ENCODE data around the gene POC1A. TPM values are rescaled to one million over a fixed set of nuclear protein-coding genes. Genes with fewer than 3 reads are reported as not detected.

POC1A gene
- polyA plus RNA-seq, 1 donor (not counting 4 experiments of a cell fraction or from before 2014, with no cell fraction given) = 11.5 TPM

- no peak overlapping the region for H3K9ac ChIP-seq (ENCODE audit: control insufficient read depth, extremely low read depth, insufficient read depth, low read length)
- no peak for DNase-seq (ENCODE audit: low read depth, low spot score)
These were observed 125.7 kb downstream of the POC1A start for GRCh38 chr3:52028572-52028971.

DNA sequence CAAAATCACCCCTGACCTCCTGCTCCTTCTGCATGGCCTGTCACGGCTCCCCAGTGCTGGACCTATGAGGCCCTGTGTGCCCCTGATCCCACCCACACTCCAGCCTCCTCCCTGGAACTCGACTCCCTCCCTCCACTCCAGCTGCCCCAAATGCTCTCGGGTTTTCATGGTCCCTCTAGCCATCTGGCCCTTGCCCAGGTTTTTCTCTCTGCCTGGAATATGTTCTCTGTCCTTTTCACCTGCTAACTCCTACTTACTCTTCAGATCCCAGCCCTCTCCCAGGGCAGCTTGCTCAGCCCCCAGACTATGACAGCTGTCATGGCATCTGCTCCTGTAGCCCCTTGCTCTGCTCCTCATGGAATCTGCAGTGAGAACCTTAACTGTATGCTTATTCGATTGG lies 128.2 kb downstream of the POC1A start:
- Histone ChIP-seq H3K36me3 (ENCODE audit: control insufficient read depth in 2 of 2, extremely low read depth in 1 of 2, insufficient read depth in 2 of 2, low read length in 2 of 2) (no peaks in the 10 kb centered on the region), H4K20me1 (ENCODE audit: control insufficient read depth, extremely low read depth, insufficient read depth, low read length) (no peaks in the 10 kb centered on the region), H3K9me3 (ENCODE audit: control insufficient read depth, low read depth, low read length) (no peaks in the 10 kb centered on the region), H3K9me1 (ENCODE audit: control insufficient read depth, extremely low read depth, insufficient read depth, low read length) (no peaks in the 10 kb centered on the region), H3K27me3 (ENCODE audit: control insufficient read depth, extremely low read depth, insufficient read depth, low read length) (no peaks in the 10 kb centered on the region), H3K27ac (ENCODE audit: control insufficient read depth, insufficient read depth, low read length) (no peak overlapping the region), H3K4me1 (ENCODE audit: control insufficient read depth, extremely low read depth, insufficient read depth, low read length) (peaks cover 22% of the 10 kb centered on the region), H2AFZ (ENCODE audit: control insufficient read depth, low read length) (no peak overlapping the region), H3K9ac (ENCODE audit: control insufficient read depth, extremely low read depth, insufficient read depth, low read length) (no peak overlapping the region), H3K79me2 (ENCODE audit: control insufficient read depth, insufficient read depth, low read length) (no peaks in the 10 kb centered on the region), H3K4me2 (ENCODE audit: control insufficient read depth, extremely low read depth, insufficient read depth, low read depth, low read length) (no peak overlapping the region), H3K4me3 (ENCODE audit: control insufficient read depth in 2 of 3, extremely low read depth in 1 of 3, insufficient read depth in 2 of 3, low read depth in 1 of 3, low read length in 3 of 3) (no peak overlapping the region)
- dilution Hi-C loops (cut with MboI; ENCODE audit: extremely low pct_ligation_motif_present, low sequenced_read_pairs) = no loop called here
- DNase-seq (ENCODE audit: low read depth, low spot score) (no peak), FAIRE-seq (no peak)
- no peak for TF ChIP-seq EZH2 (IDR thresholded peaks at IDR 0.05; ENCODE audit: low read length)
- TF ChIP-seq, protein P1, sequence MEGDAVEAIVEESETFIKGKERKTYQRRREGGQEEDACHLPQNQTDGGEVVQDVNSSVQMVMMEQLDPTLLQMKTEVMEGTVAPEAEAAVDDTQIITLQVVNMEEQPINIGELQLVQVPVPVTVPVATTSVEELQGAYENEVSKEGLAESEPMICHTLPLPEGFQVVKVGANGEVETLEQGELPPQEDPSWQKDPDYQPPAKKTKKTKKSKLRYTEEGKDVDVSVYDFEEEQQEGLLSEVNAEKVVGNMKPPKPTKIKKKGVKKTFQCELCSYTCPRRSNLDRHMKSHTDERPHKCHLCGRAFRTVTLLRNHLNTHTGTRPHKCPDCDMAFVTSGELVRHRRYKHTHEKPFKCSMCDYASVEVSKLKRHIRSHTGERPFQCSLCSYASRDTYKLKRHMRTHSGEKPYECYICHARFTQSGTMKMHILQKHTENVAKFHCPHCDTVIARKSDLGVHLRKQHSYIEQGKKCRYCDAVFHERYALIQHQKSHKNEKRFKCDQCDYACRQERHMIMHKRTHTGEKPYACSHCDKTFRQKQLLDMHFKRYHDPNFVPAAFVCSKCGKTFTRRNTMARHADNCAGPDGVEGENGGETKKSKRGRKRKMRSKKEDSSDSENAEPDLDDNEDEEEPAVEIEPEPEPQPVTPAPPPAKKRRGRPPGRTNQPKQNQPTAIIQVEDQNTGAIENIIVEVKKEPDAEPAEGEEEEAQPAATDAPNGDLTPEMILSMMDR (optimal IDR thresholded peaks at IDR 0.05 in 1 of 3, IDR thresholded peaks at IDR 0.05 in 1 of 3, conservative IDR thresholded peaks at IDR 0.05 in 1 of 3; ENCODE audit: extremely low read depth in 1 of 3, insufficient read depth in 2 of 3, low read length in 3 of 3) = no peak

More at GRCh38 chr3:52028572-52028971, 125.7 kb downstream of the POC1A start:
- dilution Hi-C loops (cut with MboI; ENCODE audit: extremely low pct_ligation_motif_present, low sequenced_read_pairs) = no loop called here
- no peaks in the 10 kb centered on the region for H3K36me3 ChIP-seq (ENCODE audit: control insufficient read depth in 2 of 2, extremely low read depth in 1 of 2, insufficient read depth in 2 of 2, low read length in 2 of 2)
- no peak overlapping the region for H2AFZ ChIP-seq (ENCODE audit: control insufficient read depth, low read length)
- no peaks in the 10 kb centered on the region for H4K20me1 ChIP-seq (ENCODE audit: control insufficient read depth, extremely low read depth, insufficient read depth, low read length)
- no peaks in the 10 kb centered on the region for H3K9me1 ChIP-seq (ENCODE audit: control insufficient read depth, extremely low read depth, insufficient read depth, low read length)
- H3K4me1 ChIP-seq (ENCODE audit: control insufficient read depth, extremely low read depth, insufficient read depth, low read length) = peaks cover 26% of the 10 kb centered on the region
- no peak overlapping the region for H3K27ac ChIP-seq (ENCODE audit: control insufficient read depth, insufficient read depth, low read length)
- no peak for TF ChIP-seq EZH2 (IDR thresholded peaks at IDR 0.05; ENCODE audit: low read length)
- TF ChIP-seq, protein P1 (optimal IDR thresholded peaks at IDR 0.05 in 1 of 3, IDR thresholded peaks at IDR 0.05 in 1 of 3, conservative IDR thresholded peaks at IDR 0.05 in 1 of 3; ENCODE audit: extremely low read depth in 1 of 3, insufficient read depth in 2 of 3, low read length in 3 of 3) = no peak
- H3K9me3 ChIP-seq (ENCODE audit: control insufficient read depth, low read depth, low read length) = peaks cover 3% of the 10 kb centered on the region
- no peak overlapping the region for H3K4me3 ChIP-seq (ENCODE audit: control insufficient read depth in 2 of 3, extremely low read depth in 1 of 3, insufficient read depth in 2 of 3, low read depth in 1 of 3, low read length in 3 of 3)
- no peaks in the 10 kb centered on the region for H3K27me3 ChIP-seq (ENCODE audit: control insufficient read depth, extremely low read depth, insufficient read depth, low read length)
- no peaks in the 10 kb centered on the region for H3K79me2 ChIP-seq (ENCODE audit: control insufficient read depth, insufficient read depth, low read length)
- H3K4me2 ChIP-seq (ENCODE audit: control insufficient read depth, extremely low read depth, insufficient read depth, low read depth, low read length) = no peak overlapping the region
- no peak for FAIRE-seq

Measured in keratinocyte (primary cell).